Adipocyte (in vitro differentiated cells): Measurements from ENCODE around the gene ACKR2.

Source experiments
- DNase-seq: peaks from one replicate; pipeline ENCODE4 v3.0.0-alpha.2; 2015; ENCODE audit warnings: low read depth
- H3K27me3 ChIP-seq: replicated peaks from 2 replicates; pipeline ENCODE4 v1.7.0; 2013; ENCODE audit warnings: mild to moderate bottlenecking, low read length, moderate library complexity; ENCODE audit not compliant: control insufficient read depth, insufficient read depth
- H3K36me3 ChIP-seq: 2 replicates; pipeline ENCODE4 v1.7.0; 2013; ENCODE audit warnings: low read length, mild to moderate bottlenecking, moderate library complexity; ENCODE audit not compliant: control insufficient read depth, insufficient read depth, severe bottlenecking
- H3K4me1 ChIP-seq: 2 replicates; pipeline ENCODE4 v1.7.0; 2013; ENCODE audit warnings: mild to moderate bottlenecking, low read length, moderate library complexity; ENCODE audit not compliant: control insufficient read depth, insufficient read depth
- H3K4me3 ChIP-seq: 2 replicates; pipeline ENCODE4 v1.7.0; 2013; ENCODE audit warnings: mild to moderate bottlenecking, low read length, moderate library complexity
- H3K9ac ChIP-seq: 2 replicates; pipeline ENCODE4 v1.7.0; 2013; ENCODE audit warnings: mild to moderate bottlenecking, low read length, moderate library complexity
- H3K9me3 ChIP-seq: 2 replicates; pipeline ENCODE4 v1.7.0; 2013; ENCODE audit warnings: mild to moderate bottlenecking, low read length, moderate library complexity; ENCODE audit not compliant: control insufficient read depth

The ACKR2 gene

GRCh38 chr3:42809202-42809601, at the start of gene ACKR2:
ACKR2 (plus strand) TSS chr3:42809445; CDS start chr3:42864503, 55,058 bp downstream.
- DNase-seq, result no peak
- Histone ChIP-seq H3K4me1 (peaks cover 6% of the 10 kb centered on the region), H3K36me3 (no peaks in the 10 kb centered on the region), H3K9me3 (no peaks in the 10 kb centered on the region), H3K9ac (no peak within 1 kb of the TSS), H3K4me3 (no peak within 1 kb of the TSS), H3K27me3 (no peaks in the 10 kb centered on the region)

GRCh38 chr3:42762046-42762724, 47.1 kb upstream of the ACKR2 start:
- no peaks in the 10 kb centered on the region for H3K9me3 ChIP-seq
- peak; percentile 53 for DNase-seq
- peak overlapping the region; percentile 7 for H3K4me3 ChIP-seq
- peaks cover 30% of the 10 kb centered on the region for H3K4me1 ChIP-seq
- no peaks in the 10 kb centered on the region for H3K36me3 ChIP-seq
- H3K9ac ChIP-seq, result peak overlapping the region; percentile 45
- no peaks in the 10 kb centered on the region for H3K27me3 ChIP-seq

- H3K36me3 ChIP-seq, result no peaks in the 10 kb centered on the region
- peak overlapping the region; percentile 45 for H3K9ac ChIP-seq
- no peak overlapping the region for H3K4me3 ChIP-seq
- H3K4me1 ChIP-seq, result peaks cover 30% of the 10 kb centered on the region
- DNase-seq, result peak; percentile 66
- no peaks in the 10 kb centered on the region for H3K9me3 ChIP-seq
- H3K27me3 ChIP-seq, result no peaks in the 10 kb centered on the region
Observed at GRCh38 chr3:42763021-42763420, 46.2 kb upstream of the ACKR2 start.

GRCh38 chr3:42764115-42764514, 45.1 kb upstream of the ACKR2 start:
- Histone ChIP-seq H3K27me3 (no peaks in the 10 kb centered on the region), H3K36me3 (no peaks in the 10 kb centered on the region), H3K9ac (no peak overlapping the region), H3K4me1 (peaks cover 30% of the 10 kb centered on the region), H3K4me3 (no peak overlapping the region), H3K9me3 (no peaks in the 10 kb centered on the region)
- no peak for DNase-seq

GRCh38 chr3:42764561-42765295, 44.5 kb upstream of the ACKR2 start:
- Histone ChIP-seq H3K36me3 (no peaks in the 10 kb centered on the region), H3K4me1 (peaks cover 30% of the 10 kb centered on the region), H3K9me3 (no peaks in the 10 kb centered on the region), H3K9ac (no peak overlapping the region), H3K27me3 (no peaks in the 10 kb centered on the region), H3K4me3 (no peak overlapping the region)
- DNase-seq, result no peak

GRCh38 chr3:42769477-42770131, 39.6 kb upstream of the ACKR2 start:
- H3K4me3 ChIP-seq, result no peak overlapping the region
- no peaks in the 10 kb centered on the region for H3K9me3 ChIP-seq
- no peaks in the 10 kb centered on the region for H3K36me3 ChIP-seq
- DNase-seq, result no peak
- no peak overlapping the region for H3K9ac ChIP-seq
- H3K4me1 ChIP-seq, result peaks cover 12% of the 10 kb centered on the region
- no peaks in the 10 kb centered on the region for H3K27me3 ChIP-seq

GRCh38 chr3:42771271-42771670, 38.0 kb upstream of the ACKR2 start:
- H3K9me3 ChIP-seq, result no peaks in the 10 kb centered on the region
- H3K4me1 ChIP-seq, result peaks cover 10% of the 10 kb centered on the region
- H3K27me3 ChIP-seq, result no peaks in the 10 kb centered on the region
- H3K4me3 ChIP-seq, result no peak overlapping the region
- H3K36me3 ChIP-seq, result no peaks in the 10 kb centered on the region
- no peak for DNase-seq
- no peak overlapping the region for H3K9ac ChIP-seq

GRCh38 chr3:42772670-42773408, 36.4 kb upstream of the ACKR2 start, which contains the start of gene CCDC13:
CCDC13 (minus strand) TSS chr3:42773253; CDS start chr3:42758345, 14,908 bp downstream.
- Histone ChIP-seq H3K4me1 (peaks cover 25% of the 10 kb centered on the region), H3K4me3 (peak within 1 kb of the TSS; percentile 83), H3K9ac (peak within 1 kb of the TSS; percentile 90), H3K9me3 (no peaks in the 10 kb centered on the region), H3K27me3 (no peaks in the 10 kb centered on the region), H3K36me3 (no peaks in the 10 kb centered on the region)
- DNase-seq, result peak; percentile 96

GRCh38 chr3:42773409-42773751, 35.9 kb upstream of the ACKR2 start:
- DNase-seq, result no peak
- Histone ChIP-seq H3K4me3 (peak overlapping the region; percentile 83), H3K9ac (peak overlapping the region; percentile 90), H3K4me1 (peaks cover 30% of the 10 kb centered on the region), H3K36me3 (no peaks in the 10 kb centered on the region), H3K9me3 (no peaks in the 10 kb centered on the region), H3K27me3 (no peaks in the 10 kb centered on the region)

GRCh38 chr3:42778644-42779043, 30.6 kb upstream of the ACKR2 start:
- peaks cover 53% of the 10 kb centered on the region for H3K4me1 ChIP-seq
- no peak overlapping the region for H3K4me3 ChIP-seq
- peaks cover 24% of the 10 kb centered on the region for H3K36me3 ChIP-seq
- peak overlapping the region; percentile 85 for H3K9ac ChIP-seq
- no peaks in the 10 kb centered on the region for H3K9me3 ChIP-seq
- peak; percentile 44 for DNase-seq
- no peaks in the 10 kb centered on the region for H3K27me3 ChIP-seq

- Histone ChIP-seq H3K9ac (peak overlapping the region; percentile 85), H3K27me3 (no peaks in the 10 kb centered on the region), H3K4me1 (peaks cover 65% of the 10 kb centered on the region), H3K36me3 (peaks cover 37% of the 10 kb centered on the region), H3K9me3 (no peaks in the 10 kb centered on the region), H3K4me3 (no peak overlapping the region)
- no peak for DNase-seq
Observed at GRCh38 chr3:42780398-42780797, 28.8 kb upstream of the ACKR2 start.
